ENCODE results near the gene GLYR1.

DNA sequence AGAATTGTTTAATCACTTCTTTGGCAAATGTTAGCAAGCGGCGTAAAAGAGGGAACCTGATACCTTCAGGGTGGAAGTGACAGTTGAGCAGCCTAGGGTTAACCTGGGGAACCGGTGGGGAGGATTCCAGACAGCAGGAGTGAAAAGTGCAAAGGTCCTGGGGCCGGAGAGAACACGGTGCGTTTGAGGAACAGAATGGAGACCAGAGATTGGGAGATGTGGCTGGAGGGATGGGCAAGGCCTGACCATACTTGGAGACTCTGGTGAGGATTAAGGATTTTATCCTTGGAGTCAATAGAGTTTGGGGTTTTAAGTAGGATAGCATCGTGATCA, 77.8 kb downstream of the GLYR1 start:
- TF ChIP-seq, protein P1, sequence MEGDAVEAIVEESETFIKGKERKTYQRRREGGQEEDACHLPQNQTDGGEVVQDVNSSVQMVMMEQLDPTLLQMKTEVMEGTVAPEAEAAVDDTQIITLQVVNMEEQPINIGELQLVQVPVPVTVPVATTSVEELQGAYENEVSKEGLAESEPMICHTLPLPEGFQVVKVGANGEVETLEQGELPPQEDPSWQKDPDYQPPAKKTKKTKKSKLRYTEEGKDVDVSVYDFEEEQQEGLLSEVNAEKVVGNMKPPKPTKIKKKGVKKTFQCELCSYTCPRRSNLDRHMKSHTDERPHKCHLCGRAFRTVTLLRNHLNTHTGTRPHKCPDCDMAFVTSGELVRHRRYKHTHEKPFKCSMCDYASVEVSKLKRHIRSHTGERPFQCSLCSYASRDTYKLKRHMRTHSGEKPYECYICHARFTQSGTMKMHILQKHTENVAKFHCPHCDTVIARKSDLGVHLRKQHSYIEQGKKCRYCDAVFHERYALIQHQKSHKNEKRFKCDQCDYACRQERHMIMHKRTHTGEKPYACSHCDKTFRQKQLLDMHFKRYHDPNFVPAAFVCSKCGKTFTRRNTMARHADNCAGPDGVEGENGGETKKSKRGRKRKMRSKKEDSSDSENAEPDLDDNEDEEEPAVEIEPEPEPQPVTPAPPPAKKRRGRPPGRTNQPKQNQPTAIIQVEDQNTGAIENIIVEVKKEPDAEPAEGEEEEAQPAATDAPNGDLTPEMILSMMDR (optimal IDR thresholded peaks at IDR 0.05 in 1 of 3, IDR thresholded peaks at IDR 0.05 in 1 of 3, conservative IDR thresholded peaks at IDR 0.05 in 1 of 3; ENCODE audit: extremely low read depth in 1 of 3, insufficient read depth in 2 of 3, low read length in 3 of 3) = no peak
- no peak for TF ChIP-seq EZH2 (IDR thresholded peaks at IDR 0.05; ENCODE audit: low read length)
